Embryonic facial prominence (tissue), 1 donor: ENCODE data around the gene AKR1E2.

Experiments
- DNase-seq: peaks from one replicate; pipeline ENCODE4 v3.0.0-alpha.2; 2016; ENCODE audit errors: extremely low spot score

AKR1E2 gene

GRCh38 chr10:4825868-4826791 is at the start of gene AKR1E2:
Gene AKR1E2 (plus strand): TSS chr10:4826207. CDS start chr10:4826325, 118 bp downstream.
- peak; percentile 77 for DNase-seq

- DNase-seq: no peak
These were observed 49.8 kb upstream of the AKR1E2 start for GRCh38 chr10:4776234-4776638.

- no peak for DNase-seq
These were observed 47.2 kb upstream of the AKR1E2 start for GRCh38 chr10:4778761-4779160.

- no peak for DNase-seq
These were observed 45.9 kb upstream of the AKR1E2 start for GRCh38 chr10:4780091-4780490.

- no peak for DNase-seq
These were observed 45.2 kb upstream of the AKR1E2 start for GRCh38 chr10:4780782-4781181.

GRCh38 chr10:4781955-4782354 is 44.1 kb upstream of the AKR1E2 start:
- DNase-seq: no peak

GRCh38 chr10:4784667-4785333 is 41.2 kb upstream of the AKR1E2 start:
- no peak for DNase-seq

GRCh38 chr10:4786043-4786839 is 39.8 kb upstream of the AKR1E2 start:
- no peak for DNase-seq

GRCh38 chr10:4790045-4790444 is 36.0 kb upstream of the AKR1E2 start:
- no peak for DNase-seq

GRCh38 chr10:4790922-4791321 is 35.1 kb upstream of the AKR1E2 start:
- DNase-seq: no peak

- no peak for DNase-seq
These were observed 33.6 kb upstream of the AKR1E2 start for GRCh38 chr10:4792381-4792780.

- no peak for DNase-seq
These were observed 24.6 kb upstream of the AKR1E2 start for GRCh38 chr10:4801405-4801804.

GRCh38 chr10:4802711-4803487 is 23.1 kb upstream of the AKR1E2 start:
- no peak for DNase-seq

- DNase-seq: no peak
These were observed 22.2 kb upstream of the AKR1E2 start for GRCh38 chr10:4803822-4804221.

GRCh38 chr10:4804465-4804864 is 21.5 kb upstream of the AKR1E2 start:
- DNase-seq: no peak

GRCh38 chr10:4806534-4806933 is 19.5 kb upstream of the AKR1E2 start:
- DNase-seq: no peak

- no peak for DNase-seq
These were observed 18.1 kb upstream of the AKR1E2 start for GRCh38 chr10:4807761-4808507.

- no peak for DNase-seq
These were observed 16.9 kb upstream of the AKR1E2 start for GRCh38 chr10:4809156-4809555.

- no peak for DNase-seq
These were observed 15.9 kb upstream of the AKR1E2 start for GRCh38 chr10:4810092-4810491.

- DNase-seq: no peak
These were observed 14.0 kb upstream of the AKR1E2 start for GRCh38 chr10:4812046-4812445.

GRCh38 chr10:4813023-4813422 is 13.0 kb upstream of the AKR1E2 start:
- no peak for DNase-seq
